ENCODE data around the gene HNRNPUL1.

The HNRNPUL1 gene

DNA sequence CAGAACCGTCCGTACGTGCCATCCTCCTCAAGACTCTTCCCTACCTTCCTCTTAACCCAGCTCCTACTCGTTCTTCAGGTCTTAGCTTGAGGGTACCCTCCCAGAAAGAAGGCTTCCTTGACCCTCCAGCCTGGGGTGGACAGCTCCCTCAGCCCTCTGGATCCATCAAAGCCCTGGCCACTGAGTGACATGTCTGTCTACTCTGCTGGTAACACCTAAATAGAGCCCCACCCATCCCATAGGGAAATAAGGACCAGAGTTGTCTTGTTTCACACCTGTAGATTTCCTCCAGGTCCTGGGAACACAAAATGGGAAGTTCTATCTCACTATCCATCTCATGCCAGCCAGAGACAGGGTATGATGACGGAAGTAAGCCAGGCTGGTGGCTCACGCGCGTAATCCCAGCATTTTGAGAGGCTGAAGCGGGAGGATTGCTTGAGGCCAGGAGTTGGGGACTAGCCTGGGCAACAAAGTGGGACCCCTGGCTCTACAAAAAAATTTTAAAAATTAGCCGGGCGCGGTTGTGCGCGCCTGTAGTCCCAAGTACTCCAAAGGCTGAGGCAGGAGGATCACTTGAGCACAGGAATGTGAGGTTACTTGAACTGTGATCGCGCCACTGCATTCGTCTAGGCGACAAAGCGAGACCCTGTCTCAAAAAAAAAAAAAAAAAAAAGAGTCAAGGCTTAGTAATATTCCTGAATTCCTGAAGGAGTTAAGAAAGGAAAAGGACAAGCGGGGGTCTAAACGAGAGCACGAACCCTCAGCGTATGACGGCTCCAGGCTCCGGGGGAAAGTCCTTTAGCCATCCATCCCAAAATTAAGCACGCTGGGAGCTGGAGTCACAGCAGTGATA lies 45.2 kb downstream of the HNRNPUL1 start:
- DNase-seq: no peak

DNA sequence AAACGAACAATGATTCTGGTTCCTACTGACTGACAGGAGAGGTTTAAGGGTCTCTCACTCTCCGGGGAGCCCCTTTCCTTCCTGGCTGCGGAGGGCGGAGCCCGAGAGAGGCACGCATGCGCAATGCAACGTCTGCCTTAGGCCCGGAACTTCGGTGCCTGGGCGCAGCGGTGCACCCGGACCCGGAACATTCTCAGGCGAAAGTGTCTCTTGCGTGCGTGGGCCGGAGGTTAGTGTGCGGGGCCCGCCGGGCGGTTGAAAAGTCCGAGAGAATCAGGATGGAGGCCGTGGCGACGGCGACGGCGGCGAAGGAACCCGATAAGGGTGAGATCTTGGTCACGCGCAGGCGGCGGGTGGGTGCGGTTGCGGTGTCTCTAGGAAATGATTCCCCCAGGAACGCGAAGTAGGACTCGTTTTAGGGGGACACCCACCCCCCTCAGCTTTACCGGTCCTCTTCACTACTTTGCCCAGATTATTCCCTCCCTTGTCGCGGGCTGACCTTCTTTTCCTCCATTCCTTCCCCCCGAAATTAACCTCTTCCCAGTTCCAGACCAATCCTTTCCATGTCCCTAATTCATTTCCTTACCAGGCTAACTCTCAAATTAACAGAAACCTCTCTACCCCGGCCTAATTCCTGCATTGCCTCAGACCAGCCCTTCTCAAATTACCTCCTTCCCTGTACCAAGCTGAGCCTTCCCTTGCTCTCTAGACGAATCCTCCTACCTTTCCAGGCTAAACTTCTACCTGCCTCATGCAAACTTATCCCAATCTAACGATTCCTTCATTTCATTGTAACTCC lies 46.1 kb downstream of the HNRNPUL1 start, which contains the start of gene CCDC97:
Gene CCDC97 (plus strand): TSS at position 140 of the 799 bp plus-strand sequence. CDS start 139 bp downstream, at position 279.
- peak; percentile 85 for DNase-seq

DNA sequence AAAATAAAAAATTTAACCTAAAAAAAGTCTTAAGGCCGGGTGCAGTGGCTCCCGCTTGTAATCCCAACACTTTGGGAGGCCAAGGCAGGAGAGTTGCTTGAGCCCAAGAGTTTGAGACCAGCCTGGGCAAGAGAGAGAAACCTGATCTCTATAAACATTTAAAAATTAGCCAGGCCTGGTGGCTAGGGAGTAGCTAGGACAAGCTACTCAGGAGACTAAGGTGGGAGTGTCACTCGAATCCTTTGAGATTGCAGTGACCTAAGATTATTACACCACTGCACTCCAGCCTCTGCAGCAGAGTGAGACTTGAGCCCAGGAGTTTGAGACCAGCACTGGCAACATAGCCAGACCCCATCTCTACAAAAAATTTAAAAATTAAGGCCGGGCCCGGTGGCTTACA lies 46.9 kb downstream of the HNRNPUL1 start:
- DNase-seq: no peak

DNA sequence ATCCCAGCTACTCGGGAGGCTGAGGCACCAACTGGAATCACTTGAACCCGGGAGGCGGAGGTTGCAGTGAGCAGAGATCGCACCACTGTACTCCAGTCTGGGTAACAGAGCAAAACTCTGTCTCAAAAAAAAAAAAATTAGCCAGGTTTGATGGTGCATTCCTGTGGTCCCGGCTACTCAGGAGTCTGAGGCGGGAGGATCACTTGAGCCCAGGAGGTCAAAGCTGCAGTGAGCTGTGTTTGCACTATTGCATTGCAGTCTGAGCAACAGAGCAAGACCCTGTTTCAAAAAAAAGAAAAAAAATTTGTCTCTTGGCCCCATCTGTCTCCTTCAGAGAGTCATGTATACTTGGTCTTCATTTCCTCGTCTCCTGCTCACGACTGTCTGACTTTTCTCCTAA lies 47.4 kb downstream of the HNRNPUL1 start:
- no peak for DNase-seq

DNA sequence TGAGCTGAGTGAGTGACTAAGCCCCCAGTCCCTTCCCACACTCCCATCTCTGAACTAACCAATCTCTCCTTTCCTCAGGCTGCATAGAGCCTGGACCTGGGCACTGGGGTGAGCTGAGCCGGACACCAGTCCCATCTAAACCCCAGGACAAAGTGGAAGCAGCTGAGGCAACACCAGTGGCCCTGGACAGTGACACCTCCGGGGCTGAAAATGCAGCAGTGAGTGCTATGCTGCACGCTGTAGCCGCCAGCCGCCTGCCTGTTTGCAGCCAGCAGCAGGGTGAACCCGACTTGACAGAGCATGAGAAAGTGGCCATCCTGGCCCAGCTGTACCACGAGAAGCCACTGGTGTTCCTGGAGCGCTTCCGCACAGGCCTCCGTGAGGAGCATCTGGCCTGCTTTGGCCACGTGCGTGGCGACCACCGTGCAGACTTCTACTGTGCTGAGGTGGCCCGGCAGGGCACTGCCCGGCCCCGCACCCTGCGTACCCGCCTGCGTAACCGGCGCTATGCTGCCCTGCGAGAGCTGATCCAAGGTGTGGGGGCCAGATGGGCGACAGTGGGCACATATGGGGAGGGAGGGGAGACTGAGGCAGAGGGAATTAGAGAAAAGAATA lies 52.2 kb downstream of the HNRNPUL1 start:
- DNase-seq: no peak

DNA sequence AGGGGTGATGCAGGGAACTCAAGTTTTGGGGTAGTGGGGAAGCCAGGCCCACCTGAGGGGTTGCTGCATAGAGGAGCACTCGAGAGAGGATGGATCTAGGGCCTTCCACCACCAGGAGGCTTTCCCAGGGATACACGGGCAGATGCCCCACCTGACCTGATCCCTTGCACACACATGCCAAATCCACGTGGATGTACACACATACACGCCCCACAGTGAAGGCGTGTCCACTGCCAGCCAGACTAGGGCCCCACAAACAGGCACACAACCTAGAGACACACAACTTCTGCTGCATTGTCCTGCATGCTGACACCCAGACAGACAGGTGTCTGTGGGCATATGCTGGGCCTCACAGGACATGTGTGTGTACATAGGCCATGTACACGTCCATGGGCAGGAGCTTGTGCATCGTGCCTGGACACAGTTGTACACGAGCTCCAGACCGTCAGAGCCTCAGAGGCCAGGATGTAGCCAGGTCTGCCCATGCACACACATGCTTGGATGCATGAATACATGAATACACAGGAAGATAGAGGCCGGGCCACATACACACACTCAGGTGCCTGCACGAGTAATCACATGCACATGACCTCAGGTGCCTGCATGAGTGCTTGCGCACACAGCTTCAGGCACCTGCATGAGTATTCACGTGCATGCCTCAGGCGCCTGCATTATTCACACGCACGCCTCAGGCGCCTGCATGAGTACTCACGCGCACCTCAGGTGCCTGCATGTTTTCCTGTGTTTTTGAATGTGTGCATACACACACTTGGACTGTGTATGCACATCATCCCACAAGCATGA lies 54.7 kb downstream of the HNRNPUL1 start:
- no peak for DNase-seq

DNA sequence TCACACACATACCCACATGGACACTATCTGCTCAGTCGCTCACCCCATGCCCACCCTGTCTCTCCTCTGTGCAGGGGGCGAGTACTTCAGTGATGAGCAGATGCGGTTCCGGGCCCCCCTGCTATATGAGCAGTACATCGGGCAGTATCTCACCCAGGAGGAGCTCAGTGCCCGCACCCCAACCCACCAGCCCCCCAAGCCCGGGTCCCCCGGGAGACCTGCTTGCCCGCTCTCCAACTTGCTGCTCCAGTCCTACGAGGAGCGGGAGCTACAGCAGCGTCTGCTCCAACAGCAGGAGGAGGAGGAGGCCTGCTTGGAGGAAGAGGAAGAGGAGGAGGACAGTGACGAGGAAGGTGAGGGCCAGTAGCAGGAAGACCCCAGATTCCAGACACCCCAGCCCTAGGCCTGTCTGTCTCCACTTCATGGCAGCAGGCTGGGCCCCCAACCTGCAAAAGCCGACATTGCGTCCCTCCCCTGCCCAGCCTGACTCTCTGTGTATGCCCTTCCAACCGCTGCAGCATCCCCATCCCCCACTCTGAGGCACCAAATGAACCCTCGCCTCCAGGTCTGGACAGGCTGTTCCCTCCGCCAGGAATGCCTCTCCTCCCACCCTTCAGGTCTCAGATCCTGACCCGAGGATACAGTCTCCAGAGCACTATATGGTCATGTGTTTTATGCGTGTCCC lies 55.5 kb downstream of the HNRNPUL1 start:
- DNase-seq: no peak

DNA sequence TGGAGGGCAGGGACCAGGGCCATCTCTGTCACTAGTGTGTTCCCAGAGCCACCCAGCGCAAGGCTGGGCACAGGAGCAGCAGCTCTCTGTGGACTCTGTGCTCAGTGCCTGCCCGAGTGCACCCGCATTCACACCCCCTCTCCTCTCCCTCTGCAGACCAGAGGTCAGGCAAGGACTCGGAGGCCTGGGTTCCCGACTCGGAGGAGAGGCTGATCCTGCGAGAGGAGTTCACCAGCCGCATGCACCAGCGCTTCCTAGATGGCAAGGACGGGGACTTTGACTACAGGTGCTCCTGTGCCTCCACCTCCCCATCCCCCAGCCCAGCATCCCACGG lies 56.0 kb downstream of the HNRNPUL1 start:
- no peak for DNase-seq

DNA sequence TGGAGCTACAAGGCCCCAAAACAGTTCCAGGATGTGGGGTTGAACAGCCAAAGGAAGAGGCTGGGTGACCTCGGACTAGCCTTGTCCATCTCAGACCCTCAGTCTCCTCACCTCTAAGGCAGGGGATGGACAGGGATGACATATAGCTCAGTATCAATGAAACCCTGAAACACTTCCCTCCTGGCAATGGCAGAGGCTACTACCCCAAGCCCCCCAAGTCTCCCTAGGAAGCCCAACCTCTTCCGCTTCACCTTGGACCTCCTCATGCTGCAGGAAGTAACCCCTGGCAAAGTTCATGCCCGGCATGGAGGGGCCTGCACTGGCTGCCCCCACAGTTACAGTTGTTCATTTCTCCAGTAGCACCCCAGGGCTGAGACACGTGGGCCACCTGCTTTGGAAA lies 56.4 kb downstream of the HNRNPUL1 start:
- DNase-seq: no peak

DNA sequence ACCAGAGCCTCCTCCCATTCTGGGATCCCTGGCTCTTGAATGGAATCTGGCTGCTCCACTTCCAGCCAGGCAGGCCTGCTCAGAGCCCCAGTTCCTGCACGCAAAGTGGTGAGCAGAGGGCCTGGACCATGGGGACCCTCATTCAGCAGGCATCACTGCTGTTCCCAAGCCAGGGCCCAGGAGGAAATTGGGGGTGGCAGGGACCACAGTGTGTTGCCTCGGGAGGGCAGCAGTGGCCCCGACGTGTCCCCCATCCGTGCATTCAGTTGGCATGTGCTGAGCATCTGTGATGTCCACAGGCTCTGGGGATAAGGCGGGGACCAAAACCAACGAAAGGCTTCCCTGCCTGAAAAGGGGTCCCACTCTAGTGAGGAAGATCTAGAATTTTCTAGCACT lies 57.0 kb downstream of the HNRNPUL1 start:
- no peak for DNase-seq

DNA sequence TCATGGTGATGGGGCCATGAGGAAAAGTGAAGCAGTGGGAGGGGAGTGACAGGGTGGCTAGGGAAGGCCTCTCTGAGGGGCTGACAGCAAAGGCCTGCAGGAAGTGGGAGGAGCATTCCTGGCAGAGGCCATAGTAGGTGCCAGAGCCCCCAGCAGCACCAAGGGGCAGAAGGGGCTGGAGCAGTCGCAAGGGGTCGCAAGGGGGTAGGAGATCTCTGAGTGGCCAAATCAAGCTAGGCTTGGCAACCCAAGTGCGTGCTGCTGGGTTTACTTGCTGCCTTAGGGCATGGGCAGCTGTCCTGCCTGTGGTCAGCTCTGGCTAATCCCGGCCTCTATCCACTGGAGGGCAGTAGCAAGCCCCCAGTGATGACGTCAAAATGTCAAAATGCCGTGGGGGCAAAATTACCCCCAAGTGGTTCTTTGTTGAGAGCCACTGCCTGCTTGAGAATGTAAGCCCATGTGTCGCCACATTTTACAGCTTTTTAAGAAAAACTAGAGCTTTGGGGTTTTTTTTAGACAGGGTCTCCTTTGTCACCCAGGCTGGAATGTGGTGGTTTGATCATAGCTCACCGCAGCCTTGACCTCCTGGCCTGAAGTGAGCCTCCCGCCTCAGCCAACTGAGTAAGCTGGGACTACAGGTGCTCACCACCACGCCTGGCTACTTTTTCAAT lies 57.6 kb downstream of the HNRNPUL1 start:
- peak; percentile 66 for DNase-seq

DNA sequence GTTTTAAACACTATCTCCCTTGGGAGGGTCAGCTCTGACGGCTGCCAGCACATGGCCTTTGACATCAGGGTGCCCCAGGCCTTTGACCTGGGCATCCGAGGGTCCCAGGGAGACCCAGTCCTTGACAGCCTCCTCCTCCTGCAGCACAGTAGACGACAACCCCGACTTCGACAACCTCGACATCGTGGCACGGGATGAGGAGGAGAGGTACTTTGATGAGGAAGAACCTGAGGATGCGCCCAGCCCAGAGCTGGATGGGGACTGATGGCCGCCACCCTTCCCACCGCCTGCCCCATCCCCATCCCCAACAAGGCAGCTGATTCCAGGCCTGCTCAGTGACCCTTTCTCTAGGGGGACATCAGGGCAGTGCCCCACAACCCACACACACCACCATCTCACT lies 58.3 kb downstream of the HNRNPUL1 start:
- DNase-seq: no peak

DNA sequence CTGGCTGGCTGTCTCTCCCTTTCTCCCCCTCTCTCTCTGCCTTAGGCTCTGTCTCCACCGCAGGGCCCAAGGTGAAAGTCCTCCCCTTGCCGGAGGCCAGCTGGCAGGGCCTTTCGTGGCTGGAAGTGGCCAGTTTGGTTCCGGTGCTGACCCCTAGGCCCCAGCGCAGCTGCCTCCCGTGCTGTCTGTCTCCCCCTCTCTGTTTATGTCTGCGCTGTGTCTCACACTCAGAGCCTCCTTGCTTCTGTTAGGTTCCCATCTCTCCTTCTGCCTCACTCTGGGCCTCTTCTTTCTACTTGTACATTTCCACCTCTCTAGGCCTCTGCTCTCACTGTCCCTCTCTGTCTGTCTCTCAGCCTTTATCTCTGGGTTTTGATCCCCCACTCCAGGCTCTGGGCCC lies 58.9 kb downstream of the HNRNPUL1 start:
- DNase-seq: peak; percentile 63

DNA sequence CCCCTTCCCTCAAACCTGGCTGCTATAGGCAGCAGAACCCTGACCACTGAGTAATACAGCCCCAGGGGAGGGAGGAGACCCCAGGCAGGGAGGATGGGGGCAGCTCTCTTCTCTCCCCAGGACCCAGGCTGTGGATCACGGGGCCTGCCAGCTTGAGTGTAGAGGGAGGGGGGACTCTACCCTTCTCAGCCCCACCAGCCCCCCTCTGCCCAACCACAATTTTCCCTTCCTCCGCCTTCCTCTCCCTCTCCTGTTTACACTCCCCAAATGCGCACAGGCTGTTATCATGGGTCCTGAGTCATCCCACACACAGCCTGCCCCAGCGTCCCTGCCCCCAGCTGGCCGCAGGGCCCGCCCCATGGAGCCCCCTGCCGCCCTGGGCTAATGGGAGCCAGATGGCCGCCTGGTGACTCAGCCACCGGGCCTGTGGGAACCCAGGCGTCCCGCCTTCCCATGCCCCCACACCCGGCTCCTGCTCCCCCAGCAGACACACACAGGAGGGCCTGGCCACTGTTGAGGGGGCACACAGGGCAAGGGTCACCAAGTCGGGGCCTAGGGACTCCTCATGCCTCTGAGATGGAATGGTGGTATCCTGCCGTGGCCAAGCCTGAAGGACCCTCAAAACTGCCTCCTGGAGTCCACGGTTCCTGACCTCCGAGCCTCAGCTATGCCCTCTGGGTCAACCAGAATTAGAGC lies 59.4 kb downstream of the HNRNPUL1 start:
- peak; percentile 98 for DNase-seq

DNA sequence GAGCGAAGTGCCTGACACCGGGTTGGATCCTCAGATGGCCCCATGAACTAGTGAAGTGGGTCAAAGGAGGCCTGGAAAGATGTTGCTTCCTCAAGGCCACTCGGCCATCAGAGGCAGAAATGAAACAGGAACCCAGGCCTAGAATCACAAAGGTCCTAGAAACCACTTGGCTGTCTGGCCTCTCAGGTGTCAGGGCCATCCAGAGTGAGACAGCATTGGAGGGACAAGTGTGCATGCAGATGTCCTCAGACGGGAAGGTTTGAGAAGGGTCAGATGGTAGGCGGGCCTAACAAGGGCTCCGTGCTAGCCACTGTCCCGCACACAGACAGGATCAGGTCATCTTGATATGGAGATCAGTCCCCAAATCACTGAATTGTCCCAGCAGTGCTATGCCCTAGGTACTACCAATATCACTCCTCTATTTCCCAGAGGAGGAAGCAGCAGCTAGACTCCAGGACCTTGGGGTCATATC lies 60.1 kb downstream of the HNRNPUL1 start:
- DNase-seq: no peak

DNA sequence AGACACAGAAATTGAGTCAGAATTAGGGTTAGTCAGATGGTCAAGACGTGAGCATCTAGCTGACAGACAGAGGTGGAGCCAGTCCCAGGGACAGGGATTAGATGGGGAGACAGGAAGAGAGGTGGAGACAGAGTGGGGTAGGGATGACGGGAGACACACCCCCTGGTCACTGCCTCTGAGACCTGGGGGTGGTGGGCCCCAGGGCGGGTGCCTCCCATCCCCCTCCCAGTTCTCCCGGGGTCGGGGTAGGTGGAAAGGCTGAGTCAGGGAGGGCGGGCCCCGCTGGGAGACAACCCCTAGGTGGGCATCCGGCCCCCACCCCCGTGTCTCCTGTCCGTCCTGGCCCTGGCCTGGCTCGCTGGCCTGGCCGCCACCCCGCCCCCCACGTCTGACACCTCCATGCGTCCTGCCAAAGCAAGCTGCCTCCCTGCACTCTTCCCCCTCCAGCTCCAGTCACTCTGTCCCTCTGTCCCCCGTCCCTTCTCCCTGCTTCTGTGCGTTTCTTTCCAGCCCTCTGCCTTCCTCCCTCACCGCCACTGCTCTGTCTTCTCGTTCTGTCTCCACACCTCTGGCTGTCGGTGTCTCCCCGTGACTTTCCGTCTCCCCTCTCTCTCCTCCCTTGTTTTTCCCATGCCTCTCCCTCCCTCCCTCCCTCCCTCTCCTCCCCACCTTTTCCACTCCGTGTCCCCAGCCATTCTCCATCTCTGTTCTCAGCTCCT lies 60.9 kb downstream of the HNRNPUL1 start:
- peak; percentile 84 for DNase-seq

DNA sequence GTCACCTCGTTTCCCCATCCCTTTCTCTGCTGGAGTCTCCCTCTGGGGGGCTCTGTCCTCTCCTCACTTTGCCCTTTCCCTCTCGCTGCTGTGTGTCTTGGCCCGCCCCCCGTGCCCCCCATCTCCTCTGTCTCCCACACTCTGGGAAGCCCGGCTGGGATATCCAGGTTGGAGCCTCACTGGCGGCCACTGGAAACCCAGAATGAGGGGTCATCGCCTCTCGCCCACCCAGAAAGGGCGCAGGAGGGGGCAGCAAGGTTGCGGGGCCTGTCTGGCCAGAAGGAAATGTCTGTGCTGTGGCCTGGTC lies 61.4 kb downstream of the HNRNPUL1 start:
- DNase-seq: no peak

DNA sequence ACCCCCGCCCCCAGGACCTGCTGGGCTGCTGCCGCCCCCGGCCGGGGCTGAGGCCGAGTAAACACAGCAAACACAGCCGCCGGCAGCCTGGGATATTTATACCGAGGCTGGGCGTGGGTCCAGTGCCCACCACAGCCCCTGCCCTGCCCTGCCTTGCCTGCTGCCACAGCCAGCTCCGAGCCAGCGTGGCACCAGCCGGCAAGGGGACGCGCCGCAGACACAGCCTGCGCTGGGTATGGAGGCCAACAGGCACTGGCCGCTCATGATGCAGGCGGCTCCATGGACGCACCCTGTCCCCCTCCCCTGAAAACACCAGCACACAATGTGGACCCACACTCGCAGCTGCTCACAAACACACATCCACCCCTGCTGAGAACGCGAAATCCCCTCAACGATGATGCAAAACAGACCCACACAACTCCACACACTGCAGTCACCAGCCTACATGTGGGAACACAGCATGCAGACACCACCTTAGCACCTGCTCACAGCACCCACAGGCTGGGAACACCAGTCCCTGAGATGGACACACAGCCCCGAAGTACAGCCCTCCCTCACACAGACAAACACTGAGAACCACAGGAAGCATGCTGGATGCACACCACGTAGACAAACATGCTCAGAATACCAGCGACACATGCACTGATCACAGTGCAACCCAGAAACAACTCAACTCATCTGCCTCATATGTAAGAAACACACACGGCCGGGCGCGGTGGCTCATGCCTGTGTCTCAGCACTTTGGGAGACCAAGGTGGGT lies 62.0 kb downstream of the HNRNPUL1 start:
- peak; percentile 74 for DNase-seq

DNA sequence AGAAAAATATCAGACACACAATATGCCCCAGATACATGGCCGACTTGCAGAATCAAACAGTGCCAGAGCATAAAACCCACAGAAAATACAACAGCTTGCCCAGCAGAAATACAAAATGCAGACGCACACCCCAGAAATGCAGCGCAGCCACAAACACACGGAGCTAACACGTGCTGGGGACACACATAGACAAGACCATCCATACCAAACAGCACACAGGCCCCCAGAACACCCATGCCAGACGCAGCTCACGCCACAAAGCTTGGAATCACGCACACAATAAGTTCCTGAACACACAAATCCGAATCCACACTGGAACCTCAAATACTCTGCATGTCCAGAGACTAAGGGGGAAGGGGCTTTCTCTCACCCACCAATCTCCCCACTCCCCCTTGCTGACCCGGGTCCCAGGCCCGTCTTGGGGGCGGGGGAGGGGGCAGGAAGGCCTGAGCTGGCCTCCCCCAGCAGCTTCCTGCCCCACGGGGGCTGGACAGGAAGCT lies 63.0 kb downstream of the HNRNPUL1 start:
- no peak for DNase-seq
